Progenitor cell of endocrine pancreas (in vitro differentiated cells): ENCODE measurements around the gene COL23A1. TPM values are rescaled to one million over a fixed set of nuclear protein-coding genes. Genes with fewer than 3 reads are reported as not detected.

Experiments
- DNase-seq: peaks from one replicate; pipeline ENCODE4 v3.0.0; 2021; ENCODE audit warnings: low spot score; ENCODE audit not compliant: unreplicated experiment
- H3K27ac Mint-ChIP-seq: 2 replicates; pipeline ENCODE4 v1.8.0; 2021; ENCODE audit warnings: mild to moderate bottlenecking, moderate library complexity, mixed read lengths
- H3K27me3 Mint-ChIP-seq: 2 replicates; pipeline ENCODE4 v1.8.0; 2021; ENCODE audit warnings: mixed read lengths
- H3K36me3 Mint-ChIP-seq: 2 replicates; pipeline ENCODE4 v1.8.0; 2022; ENCODE audit warnings: mixed read lengths; ENCODE audit not compliant: insufficient read depth
- H3K4me1 Mint-ChIP-seq: 2 replicates; pipeline ENCODE4 v1.8.0; 2021; ENCODE audit warnings: low read depth, mixed read lengths
- H3K4me3 Mint-ChIP-seq: 2 replicates; pipeline ENCODE4 v1.8.0; 2021; ENCODE audit warnings: low read depth, mild to moderate bottlenecking, moderate library complexity, mixed read lengths
- H3K9me3 Mint-ChIP-seq: 2 replicates; pipeline ENCODE4 v1.8.0; 2021; ENCODE audit warnings: low read depth, mixed read lengths
- CTCF ChIP-seq: fragments of 200-600 bp; sonication (generic); IDR thresholded peaks from one replicate; pipeline ENCODE4 v1.5.0; 2021; ENCODE audit warnings: antibody characterized with exemption, mild to moderate bottlenecking; ENCODE audit not compliant: unreplicated experiment
- total RNA-seq: library from RNA; stranded (reverse); gene quantifications from 2 replicates; pipeline ENCODE4 v1.2.1, GENCODE V29; 2021

COL23A1 gene
- total RNA-seq, 1 donor from 2014 or later = 0.36 TPM

- Mint-ChIP-seq H3K27ac (no peak overlapping the region), H3K36me3 (no peaks in the 10 kb centered on the region), H3K9me3 (no peaks in the 10 kb centered on the region), H3K4me3 (no peak overlapping the region), H3K4me1 (no peaks in the 10 kb centered on the region), H3K27me3 (peaks cover 6% of the 10 kb centered on the region)
- no peak for DNase-seq
- TF ChIP-seq CTCF = no peak
These were observed 41.4 kb downstream of the COL23A1 start for GRCh38 chr5:178548746-178549145.

DNA sequence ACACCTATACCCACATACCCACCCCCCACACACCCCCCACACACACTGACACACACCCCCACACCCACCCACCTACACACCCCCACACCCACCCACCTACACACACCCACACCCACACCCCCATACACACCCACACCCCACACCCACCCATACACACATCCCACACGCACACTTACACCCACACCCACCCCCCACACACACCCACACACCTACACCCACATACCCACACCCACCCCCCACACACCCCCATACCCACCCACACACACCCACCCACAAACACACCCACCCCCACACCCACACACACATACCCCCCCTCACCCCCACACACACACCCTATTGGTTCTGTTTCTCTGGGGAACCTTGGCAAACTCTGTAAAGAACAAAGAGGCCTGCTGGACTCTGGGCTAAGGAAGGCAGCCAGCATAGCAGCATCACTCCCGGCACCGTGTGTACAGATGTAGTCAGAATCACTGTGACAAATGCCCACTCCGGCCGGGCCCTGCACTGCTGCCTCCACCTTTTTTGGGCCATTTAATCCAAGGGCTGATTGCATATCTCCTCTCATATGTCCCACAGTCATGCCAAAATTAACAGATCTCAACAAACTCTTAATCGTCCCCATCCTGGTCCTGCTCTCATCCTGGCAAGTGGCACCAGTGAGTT lies 42.3 kb downstream of the COL23A1 start:
- peaks cover 4% of the 10 kb centered on the region for H3K27me3 Mint-ChIP-seq
- no peak overlapping the region for H3K27ac Mint-ChIP-seq
- H3K4me3 Mint-ChIP-seq = no peak overlapping the region
- H3K4me1 Mint-ChIP-seq = no peaks in the 10 kb centered on the region
- H3K9me3 Mint-ChIP-seq = no peaks in the 10 kb centered on the region
- TF ChIP-seq CTCF = no peak
- no peaks in the 10 kb centered on the region for H3K36me3 Mint-ChIP-seq
- no peak for DNase-seq

- no peaks in the 10 kb centered on the region for H3K36me3 Mint-ChIP-seq
- H3K4me3 Mint-ChIP-seq = no peak overlapping the region
- no peaks in the 10 kb centered on the region for H3K4me1 Mint-ChIP-seq
- H3K27ac Mint-ChIP-seq = no peak overlapping the region
- no peak for TF ChIP-seq CTCF
- H3K27me3 Mint-ChIP-seq = peaks cover 4% of the 10 kb centered on the region
- DNase-seq = no peak
- H3K9me3 Mint-ChIP-seq = no peaks in the 10 kb centered on the region
These were observed 43.0 kb downstream of the COL23A1 start for GRCh38 chr5:178547052-178547666.

GRCh38 chr5:178546675-178547033 lies 43.5 kb downstream of the COL23A1 start:
- Mint-ChIP-seq H3K27me3 (no peaks in the 10 kb centered on the region), H3K27ac (no peak overlapping the region), H3K9me3 (no peaks in the 10 kb centered on the region), H3K36me3 (no peaks in the 10 kb centered on the region), H3K4me3 (no peak overlapping the region), H3K4me1 (no peaks in the 10 kb centered on the region)
- no peak for DNase-seq
- no peak for TF ChIP-seq CTCF

- no peaks in the 10 kb centered on the region for H3K4me1 Mint-ChIP-seq
- no peak overlapping the region for H3K27ac Mint-ChIP-seq
- no peak for DNase-seq
- no peaks in the 10 kb centered on the region for H3K36me3 Mint-ChIP-seq
- no peak overlapping the region for H3K4me3 Mint-ChIP-seq
- TF ChIP-seq CTCF = no peak
- H3K9me3 Mint-ChIP-seq = no peaks in the 10 kb centered on the region
- no peaks in the 10 kb centered on the region for H3K27me3 Mint-ChIP-seq
These were observed 44.1 kb downstream of the COL23A1 start for GRCh38 chr5:178545941-178546674.
